ENCODE measurements around the gene NBPF11. TPM values are rescaled to one million over a fixed set of nuclear protein-coding genes. Genes with fewer than 3 reads are reported as not detected.
"Not testable (repeated sequence)": the region's sequence is repeated elsewhere in the genome, so short reads cannot be mapped to it uniquely, and the experiment has no call there.

NBPF11 gene
- total and polyA plus RNA-seq, 5 experiments from 2014 or later = 1.1 to 30.6 (median 6.2) TPM

DNA sequence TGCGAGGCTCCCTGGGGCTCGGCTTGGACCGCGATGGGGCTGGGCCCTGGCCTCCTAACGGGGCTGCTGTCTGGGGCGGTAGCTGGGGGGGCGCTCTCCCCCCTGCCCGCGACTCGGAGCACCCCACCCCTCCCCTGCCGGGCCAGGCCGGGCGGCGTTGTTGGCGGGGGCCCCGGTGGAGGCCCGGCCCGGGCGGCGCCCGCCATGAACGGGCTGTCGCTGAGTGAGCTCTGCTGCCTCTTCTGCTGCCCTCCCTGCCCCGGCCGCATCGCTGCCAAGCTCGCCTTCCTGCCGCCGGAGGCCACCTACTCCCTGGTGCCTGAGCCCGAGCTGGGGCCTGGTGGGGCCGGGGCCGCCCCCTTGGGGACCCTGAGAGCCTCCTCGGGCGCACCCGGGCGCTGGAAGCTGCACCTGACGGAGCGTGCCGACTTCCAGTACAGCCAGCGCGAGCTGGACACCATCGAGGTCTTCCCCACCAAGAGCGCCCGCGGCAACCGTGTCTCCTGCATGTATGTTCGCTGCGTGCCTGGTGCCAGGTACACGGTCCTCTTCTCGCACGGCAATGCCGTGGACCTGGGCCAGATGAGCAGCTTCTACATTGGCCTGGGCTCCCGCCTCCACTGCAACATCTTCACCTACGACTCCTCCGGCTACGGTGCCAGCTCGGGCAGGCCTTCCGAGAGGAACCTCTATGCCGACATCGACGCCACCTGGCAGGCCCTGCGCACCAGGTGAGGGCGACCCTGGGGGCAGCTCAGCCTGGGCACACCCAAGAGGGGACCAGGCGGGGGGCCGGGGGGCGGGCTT, 5.7 kb downstream of the NBPF11 start:
- POLR2A ChIA-PET = interaction anchor here (0.6 kb wide), 1 partner anchor 267 kb away, joined by 7 read pairs; no protein-coding TSS in a partner anchor
- not testable (repeated sequence) for H3K27me3 Mint-ChIP-seq

DNA sequence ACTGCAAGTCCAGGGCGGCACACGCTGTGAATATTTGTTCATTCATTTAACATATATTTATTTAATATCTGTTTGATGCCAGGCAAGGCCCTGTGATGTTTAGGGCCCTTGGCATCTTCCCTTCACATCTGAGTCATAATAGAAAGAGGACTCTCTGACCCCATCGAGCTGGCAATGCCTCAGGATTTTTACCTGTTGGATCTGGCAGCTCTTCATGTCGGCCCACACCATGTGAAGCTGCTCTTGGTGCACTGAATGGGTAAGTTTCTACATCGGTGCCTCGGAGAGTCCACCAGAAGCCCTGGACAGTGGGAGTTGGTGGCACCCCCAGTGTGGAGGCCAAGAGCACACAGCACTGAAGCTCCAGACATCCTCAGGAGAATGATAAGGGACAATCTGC, 8.9 kb downstream of the NBPF11 start:
- ATAC-seq, H3K27me3 Mint-ChIP-seq, H3K9me3 Mint-ChIP-seq, H3K4me3 Mint-ChIP-seq, DNase-seq, POLR2A ChIA-PET, H3K4me1 Mint-ChIP-seq, H3K27ac Mint-ChIP-seq: not testable (repeated sequence)
- peaks cover 0 to 23% (median 0%) of the 10 kb centered on the region in 3 donors for H3K36me3 Mint-ChIP-seq

More for the DNA sequence above, 5.7 kb downstream of the NBPF11 start:
- H3K4me3 Mint-ChIP-seq, DNase-seq, ATAC-seq, H3K9me3 Mint-ChIP-seq, H3K4me1 Mint-ChIP-seq, H3K27ac Mint-ChIP-seq: not testable (repeated sequence)
- H3K36me3 Mint-ChIP-seq = peaks cover 0 to 14% (median 0%) of the 10 kb centered on the region in 3 donors

DNA sequence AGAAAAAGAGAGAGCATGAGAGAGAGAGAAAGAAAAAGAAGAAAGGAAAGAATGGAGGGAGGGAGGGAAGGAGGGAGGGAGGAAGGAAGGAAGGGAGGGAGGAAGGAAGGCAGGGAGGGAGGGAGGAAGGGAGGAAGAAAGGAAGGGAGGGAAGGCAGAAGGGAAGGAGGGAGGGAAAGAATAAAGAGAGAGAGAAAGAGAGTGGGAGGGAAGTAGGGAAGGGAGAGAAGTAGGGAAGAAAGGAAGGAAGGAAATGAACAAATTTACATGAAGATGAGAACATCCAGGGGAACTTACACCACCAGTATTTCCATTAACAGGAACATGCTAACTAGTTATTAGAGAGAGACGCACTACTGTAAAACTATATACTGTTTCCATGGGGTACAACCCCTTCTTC, 10.1 kb downstream of the NBPF11 start:
- ATAC-seq, H3K4me3 Mint-ChIP-seq, H3K27me3 Mint-ChIP-seq, H3K9me3 Mint-ChIP-seq, DNase-seq, POLR2A ChIA-PET, H3K4me1 Mint-ChIP-seq: not testable (repeated sequence)
- Mint-ChIP-seq H3K27ac (peak overlapping the region in 1 of 10 donors; percentile 40), H3K36me3 (peaks cover 0 to 26% (median 0%) of the 10 kb centered on the region in 3 donors)

DNA sequence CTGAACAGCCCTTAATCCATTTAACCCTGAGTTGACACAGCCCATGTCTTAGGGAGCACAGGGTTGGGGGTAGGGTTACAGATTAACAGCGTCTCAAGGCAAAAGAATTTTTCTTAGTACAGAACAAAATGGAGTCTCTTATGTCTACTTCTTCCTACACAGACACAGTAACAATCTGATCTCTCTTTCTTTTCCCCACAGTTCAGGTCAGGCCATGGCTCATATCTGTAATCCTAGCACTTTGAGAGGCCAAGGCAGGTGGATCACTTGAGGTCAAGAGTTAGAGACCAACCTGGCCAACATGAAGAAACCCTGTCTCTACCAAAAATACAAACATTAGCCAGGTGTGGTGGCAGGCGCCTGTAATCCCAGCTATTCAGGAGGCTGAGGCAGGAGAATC, 13.5 kb downstream of the NBPF11 start:
- ATAC-seq, H3K4me3 Mint-ChIP-seq, H3K9me3 Mint-ChIP-seq, H3K4me1 Mint-ChIP-seq, POLR2A ChIA-PET, DNase-seq, H3K27me3 Mint-ChIP-seq: not testable (repeated sequence)
- peak overlapping the region in 1 of 10 donors; percentile 75 for H3K27ac Mint-ChIP-seq
- H3K36me3 Mint-ChIP-seq = peaks cover 0 to 27% (median 0%) of the 10 kb centered on the region in 3 donors

DNA sequence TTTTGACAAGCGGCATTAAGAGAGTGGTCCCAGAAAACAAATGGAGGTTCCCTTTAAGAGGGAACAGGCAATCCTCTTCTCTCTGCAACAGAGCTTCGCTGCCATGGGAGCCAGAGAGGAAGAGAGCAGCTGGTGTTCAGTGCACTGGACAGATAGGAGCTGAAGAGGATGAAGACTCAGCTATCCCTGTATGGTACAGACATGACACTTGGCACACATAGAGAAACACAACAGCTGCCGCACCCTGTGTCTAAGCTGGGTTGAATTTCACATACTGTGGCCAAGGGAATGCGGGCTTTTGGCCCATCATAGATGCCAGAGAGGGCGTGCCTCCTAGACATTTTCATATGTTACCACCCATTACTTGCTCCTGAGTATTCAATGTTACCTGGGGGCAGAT, 29.7 kb downstream of the NBPF11 start:
- H3K4me3 Mint-ChIP-seq, H3K27me3 Mint-ChIP-seq, H3K4me1 Mint-ChIP-seq, H3K9me3 Mint-ChIP-seq, DNase-seq, ATAC-seq, POLR2A ChIA-PET: not testable (repeated sequence)
- H3K27ac Mint-ChIP-seq = peak overlapping the region in 1 of 10 donors; percentile 66
- H3K36me3 Mint-ChIP-seq = peaks cover 0 to 38% (median 0%) of the 10 kb centered on the region in 3 donors

DNA sequence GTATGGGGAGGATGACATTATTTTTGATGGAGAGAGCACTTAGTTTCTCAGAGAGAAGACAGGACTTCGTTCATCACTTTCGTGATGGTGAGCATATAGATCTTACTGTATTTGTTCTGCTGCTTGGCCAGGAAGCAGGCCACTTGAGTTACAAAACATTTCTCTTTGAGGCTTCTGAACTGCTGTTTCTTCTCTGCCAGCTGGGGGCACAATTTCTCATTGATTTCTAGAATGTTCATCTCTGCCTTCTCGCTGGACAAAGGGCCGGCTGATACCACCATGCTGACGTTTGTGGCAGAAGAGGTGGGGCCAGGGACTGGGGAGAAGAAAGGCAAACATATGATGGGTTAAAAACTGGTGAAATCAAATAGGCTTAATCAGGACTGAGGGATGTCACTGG, 31.7 kb downstream of the NBPF11 start:
- H3K9me3 Mint-ChIP-seq, POLR2A ChIA-PET, ATAC-seq, H3K27ac Mint-ChIP-seq, H3K27me3 Mint-ChIP-seq, H3K4me1 Mint-ChIP-seq, H3K4me3 Mint-ChIP-seq: not testable (repeated sequence)
- H3K36me3 Mint-ChIP-seq = peaks cover 0 to 37% (median 2%) of the 10 kb centered on the region in 3 donors
- peak in 1 of 10 donors; percentile 2 for DNase-seq

DNA sequence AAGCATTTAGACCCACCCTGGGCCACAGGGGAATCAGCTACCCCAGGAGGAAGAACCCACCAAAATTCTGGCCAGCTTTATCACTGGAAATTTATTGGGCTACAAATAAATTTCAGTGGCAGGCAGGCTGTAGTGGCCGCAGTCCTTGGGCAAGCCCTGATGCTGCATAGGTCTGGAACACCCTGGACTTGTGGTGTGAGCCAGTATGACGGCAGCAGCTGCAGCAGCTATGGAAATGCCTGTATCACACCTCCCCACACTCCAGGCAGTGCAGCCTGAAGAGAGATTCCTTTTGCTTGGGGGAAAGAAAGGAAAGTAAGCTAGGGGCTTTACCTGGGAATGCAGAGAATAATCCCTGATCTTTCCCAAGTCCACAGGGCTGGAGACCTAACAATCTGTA, 56.3 kb downstream of the NBPF11 start:
- ATAC-seq, H3K4me1 Mint-ChIP-seq, H3K27me3 Mint-ChIP-seq, H3K4me3 Mint-ChIP-seq, DNase-seq, POLR2A ChIA-PET, H3K27ac Mint-ChIP-seq, H3K36me3 Mint-ChIP-seq: not testable (repeated sequence)
- peaks cover 0 to 11% (median 0%) of the 10 kb centered on the region in 9 donors for H3K9me3 Mint-ChIP-seq

DNA sequence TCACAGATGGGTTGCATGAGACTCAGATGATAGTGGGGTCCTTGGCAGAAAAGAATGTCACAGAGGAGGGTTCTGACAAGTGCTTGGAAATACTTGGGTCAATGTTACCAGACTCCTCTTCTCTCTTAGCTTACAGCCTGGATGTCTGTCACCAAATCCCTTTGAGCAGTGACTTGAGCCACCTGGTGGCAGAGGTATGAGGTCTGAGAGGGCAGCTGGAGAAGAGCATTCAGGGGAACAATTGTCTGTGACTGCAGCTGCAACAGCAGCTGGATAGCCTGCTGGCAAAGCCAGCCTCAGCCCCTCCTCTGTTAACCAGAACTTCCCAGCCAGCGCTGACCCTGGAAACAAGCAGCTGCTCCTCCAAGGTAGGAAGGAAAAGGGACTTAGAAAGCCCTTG, 65.9 kb downstream of the NBPF11 start:
- POLR2A ChIA-PET, H3K36me3 Mint-ChIP-seq, ATAC-seq, H3K4me3 Mint-ChIP-seq, H3K9me3 Mint-ChIP-seq, DNase-seq, H3K27ac Mint-ChIP-seq, H3K27me3 Mint-ChIP-seq, H3K4me1 Mint-ChIP-seq: not testable (repeated sequence)

DNA sequence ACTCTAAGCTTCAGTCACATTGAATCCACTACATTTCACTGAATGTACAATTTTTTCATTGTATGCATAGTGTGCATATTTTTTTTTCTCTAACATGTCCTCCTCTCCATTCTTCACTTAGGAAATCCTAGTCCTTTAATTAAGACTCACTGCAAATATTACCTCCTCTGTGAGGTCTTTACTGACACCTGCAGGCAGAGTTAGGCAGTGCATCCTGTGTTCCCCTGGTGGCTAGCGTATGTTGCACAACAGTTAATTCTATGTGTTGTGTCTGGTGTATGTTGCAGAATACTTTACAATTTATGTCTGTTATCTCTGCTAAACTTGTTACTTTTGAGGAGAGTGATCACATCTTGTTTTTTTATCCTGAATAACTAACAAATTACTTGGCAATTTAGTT, 70.9 kb downstream of the NBPF11 start:
- H3K4me1 Mint-ChIP-seq, H3K27ac Mint-ChIP-seq, DNase-seq, H3K36me3 Mint-ChIP-seq, POLR2A ChIA-PET, H3K9me3 Mint-ChIP-seq, H3K27me3 Mint-ChIP-seq, H3K4me3 Mint-ChIP-seq: not testable (repeated sequence)
- peak; percentile 69 for ATAC-seq

DNA sequence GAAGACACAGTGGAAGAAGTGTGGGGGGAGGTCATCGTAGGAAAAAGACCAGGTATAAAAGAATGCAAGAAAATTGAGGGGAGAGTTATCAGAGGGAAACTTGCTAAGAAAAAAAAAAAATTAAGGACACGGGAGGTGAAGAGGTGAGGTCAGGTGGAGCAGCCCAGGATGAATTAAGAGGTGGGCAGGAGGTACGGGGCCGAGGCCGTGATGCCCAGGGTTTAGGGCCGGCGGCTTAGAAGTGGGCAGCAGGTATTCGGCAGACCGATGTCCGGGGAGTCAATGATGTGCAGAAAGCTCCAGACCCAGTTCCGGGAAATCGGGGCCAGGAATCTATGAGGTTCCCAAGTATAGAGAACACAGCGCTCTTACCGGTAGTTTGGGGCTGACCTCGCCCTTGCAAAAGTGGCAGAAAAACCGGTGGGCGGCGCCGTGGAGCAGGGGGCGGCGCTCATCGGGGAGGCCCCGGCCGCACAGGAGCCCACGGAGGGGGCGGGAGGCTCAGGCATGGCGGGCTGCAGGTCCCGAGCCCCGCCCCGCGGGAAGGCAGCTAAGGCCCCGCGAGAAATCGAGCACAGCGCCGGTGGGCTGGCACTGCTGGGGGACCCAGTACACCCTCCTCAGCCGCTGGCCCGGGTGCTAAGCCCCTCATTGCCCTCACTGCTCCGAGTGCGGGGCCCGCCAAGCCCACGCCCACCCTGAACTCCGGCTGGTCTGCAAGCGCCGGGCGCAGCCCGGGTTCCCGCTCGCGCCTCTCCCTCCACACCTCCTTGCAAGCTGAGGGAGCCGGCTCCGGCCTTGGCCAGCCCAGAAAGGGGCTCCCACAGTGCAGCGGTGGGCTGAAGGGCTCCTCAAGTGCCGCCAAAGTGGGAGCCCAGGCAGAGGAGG, 73.2 kb downstream of the NBPF11 start:
- H3K36me3 Mint-ChIP-seq, H3K27ac Mint-ChIP-seq, DNase-seq, H3K9me3 Mint-ChIP-seq, H3K4me1 Mint-ChIP-seq, H3K4me3 Mint-ChIP-seq, H3K27me3 Mint-ChIP-seq, POLR2A ChIA-PET: not testable (repeated sequence)
- peak; percentile 79 to 84 for ATAC-seq

DNA sequence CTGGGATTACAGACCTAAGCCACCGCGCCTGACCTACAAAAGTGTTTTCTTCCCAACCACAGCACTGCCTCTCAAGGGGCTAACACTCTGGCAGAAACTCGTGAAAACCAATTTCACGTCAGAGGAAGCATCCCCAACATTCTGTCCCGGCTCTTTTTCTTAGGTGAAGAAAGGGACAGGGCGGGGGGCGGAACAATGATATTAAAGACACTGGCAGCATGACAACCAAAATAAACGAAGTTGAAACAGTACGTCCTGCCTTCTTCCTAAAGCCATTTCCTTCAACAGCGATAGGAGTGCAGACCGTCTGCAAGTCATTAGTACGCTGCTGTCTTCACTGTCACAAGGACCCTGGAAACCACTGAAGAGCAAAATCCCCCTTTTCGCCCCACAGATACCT, 74.0 kb downstream of the NBPF11 start:
- peak; percentile 23 to 32 for ATAC-seq

DNA sequence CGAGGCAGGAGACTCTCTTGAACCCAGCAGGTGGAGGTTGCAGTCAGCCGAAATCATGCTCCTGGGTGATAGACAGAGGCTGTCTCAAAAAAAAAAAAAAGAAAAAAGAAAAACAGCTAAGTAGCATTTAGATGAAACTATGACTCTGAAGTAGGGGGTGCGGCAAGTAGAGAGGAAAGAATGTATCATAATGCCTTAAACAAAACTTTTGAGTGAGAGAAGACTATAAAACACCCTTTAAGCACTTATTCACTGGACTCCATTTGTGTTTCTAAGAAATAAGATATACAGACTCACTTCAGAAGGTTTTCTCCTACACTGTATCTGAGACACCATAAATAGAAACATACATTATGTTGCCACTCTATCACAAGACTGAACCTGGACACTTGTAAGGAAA, 74.6 kb downstream of the NBPF11 start:
- H3K9me3 Mint-ChIP-seq, H3K27ac Mint-ChIP-seq, H3K27me3 Mint-ChIP-seq, DNase-seq, ATAC-seq, H3K4me1 Mint-ChIP-seq, H3K4me3 Mint-ChIP-seq, H3K36me3 Mint-ChIP-seq, POLR2A ChIA-PET: not testable (repeated sequence)

More for the DNA sequence above, 74.0 kb downstream of the NBPF11 start:
- DNase-seq, H3K4me3 Mint-ChIP-seq, H3K9me3 Mint-ChIP-seq, POLR2A ChIA-PET, H3K27ac Mint-ChIP-seq, H3K27me3 Mint-ChIP-seq, H3K36me3 Mint-ChIP-seq, H3K4me1 Mint-ChIP-seq: not testable (repeated sequence)

DNA sequence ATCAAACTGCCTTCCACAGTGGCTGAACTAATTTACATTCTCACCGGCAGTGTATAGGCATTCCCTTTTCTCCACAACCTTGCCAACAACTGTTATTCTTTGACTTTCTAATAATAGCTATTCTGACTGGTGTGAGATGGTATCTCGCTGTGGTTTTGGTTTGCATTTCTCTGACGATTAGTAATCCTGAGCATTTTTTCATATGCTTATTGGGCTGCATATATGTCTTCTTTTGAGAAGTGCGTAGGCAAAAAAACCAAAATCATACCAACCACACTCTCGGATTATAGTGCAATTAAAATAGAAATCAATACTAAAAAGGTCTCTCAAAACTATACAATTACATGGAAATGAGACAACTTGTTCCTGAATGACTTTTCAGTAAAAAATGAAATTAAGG, 78.7 kb downstream of the NBPF11 start:
- ATAC-seq, H3K27ac Mint-ChIP-seq, POLR2A ChIA-PET, DNase-seq, H3K9me3 Mint-ChIP-seq, H3K4me1 Mint-ChIP-seq, H3K27me3 Mint-ChIP-seq, H3K4me3 Mint-ChIP-seq, H3K36me3 Mint-ChIP-seq: not testable (repeated sequence)
